Small intestine (tissue), 7 donors: ENCODE data around the gene FAM227A. TPM values are rescaled to one million over a fixed set of nuclear protein-coding genes. Genes with fewer than 3 reads are reported as not detected.

ENCODE experiments used
- DNase-seq, 2 donors: peaks; one replicate each; pipeline versions ENCODE4 v3.0.0 to v3.0.0-alpha.2; 2013
- FAIRE-seq: peaks from 2 replicates; lab custom pipeline; 2012; peaks lifted over from hg19 to GRCh38; lab: Jason Lieb, UNC
- H3K27ac ChIP-seq, 3 donors: one replicate each; pipeline ENCODE4 v1.5.1; 2013; ENCODE audit warnings: low read length in 2 of 3, mild to moderate bottlenecking in 2 of 3, control low read depth in 1 of 3, inconsistent platforms in 1 of 3, low read depth in 1 of 3, moderate library complexity in 1 of 3
- H3K27me3 ChIP-seq, 3 donors: one replicate each; pipeline ENCODE4 v1.6.1; 2013; ENCODE audit warnings: low read length in 3 of 3, inconsistent platforms in 1 of 3; ENCODE audit not compliant: control insufficient read depth in 3 of 3, insufficient read depth in 3 of 3
- H3K36me3 ChIP-seq, 3 donors: one replicate each; pipeline ENCODE4 v1.6.1; 2013; ENCODE audit warnings: low read length in 3 of 3, inconsistent platforms in 1 of 3, low read depth in 1 of 3, mild to moderate bottlenecking in 1 of 3, moderate library complexity in 1 of 3; ENCODE audit not compliant: control insufficient read depth in 3 of 3, insufficient read depth in 2 of 3
- H3K4me1 ChIP-seq, 3 donors: one replicate each; pipeline ENCODE4 v1.6.1; 2013; ENCODE audit warnings: low read length in 2 of 3, inconsistent platforms in 1 of 3, low read depth in 1 of 3, mild to moderate bottlenecking in 1 of 3, moderate library complexity in 1 of 3; ENCODE audit not compliant: control insufficient read depth in 3 of 3, insufficient read depth in 2 of 3
- H3K4me3 ChIP-seq, 3 donors: one replicate each; pipeline ENCODE4 v1.5.1; 2013; ENCODE audit warnings: low read length in 3 of 3, control low read depth in 1 of 3, inconsistent platforms in 1 of 3, low read depth in 1 of 3, mild to moderate bottlenecking in 1 of 3, moderate library complexity in 1 of 3
- H3K9me3 ChIP-seq, 2 donors: one replicate each; pipeline ENCODE4 v1.6.1; 2013; ENCODE audit warnings: low read depth in 1 of 2, low read length in 1 of 2; ENCODE audit not compliant: control insufficient read depth in 2 of 2, insufficient read depth in 1 of 2
- WGBS, 3 donors: extraction: QIAGEN DNeasy Blood & Tissue Kit; methylation state at CpG; one replicate each; pipeline ENCODE4 v1.1.7; 2013; 5-methylcytosine and 5-hydroxymethylcytosine counted together
- polyA plus RNA-seq, 4 donors: library from polyadenylated mRNA; stranded (reverse) in 3 of 4; unstranded in 1 of 4; fragments of 200-250 nt in 3 of 4; fragments of 120-200 nt in 1 of 4; gene quantifications; one replicate each; pipeline versions ENCODE4 v1.2.1 to v1.2.3, GENCODE V29; 2013
- donor health status: healthy with polysubstance abuse.
- donor health status: control.
- donor health status: control.
- donor health status: Bipolar disorder and iron deficiency.
- donor health status: healthy.

Gene FAM227A
- polyA plus RNA-seq, 4 donors, result 0.36 to 0.71 TPM; not detected in 2

GRCh38 chr22:38531251-38531938, 124.8 kb downstream of the FAM227A start:
- H3K27me3 ChIP-seq, result no peaks in the 10 kb centered on the region
- H3K27ac ChIP-seq, result no peak overlapping the region
- H3K9me3 ChIP-seq, result no peaks in the 10 kb centered on the region
- WGBS, 3 donors, result 92 to 99% (median 95%) methylated on average over 4 of the region's 4 CpGs
- H3K4me1 ChIP-seq, result no peaks in the 10 kb centered on the region
- H3K36me3 ChIP-seq, result no peaks in the 10 kb centered on the region
- H3K4me3 ChIP-seq, result no peak overlapping the region
- FAIRE-seq (no peak), DNase-seq (no peak)

Other genes starting within 250 kb of the FAM227A start
- 1 to 10 TPM in 1 of 4 donors, under 1 TPM in 1, not detected in 2; 0.06 to 2.1 TPM for gene KCNJ4, start 201.2 kb downstream of the FAM227A start, polyA plus RNA-seq
- gene KDELR3, start 188.3 kb downstream of the FAM227A start, polyA plus RNA-seq, result 10 to 100 TPM in 2 of 4 donors, 1 to 10 TPM in 2; 6.5 to 60.6 (median 10.7) TPM
- 100 to 1,000 TPM in 3 of 4 donors, 10 to 100 TPM in 1; 72.4 to 477 (median 104) TPM for gene DDX17, start 150.1 kb downstream of the FAM227A start, polyA plus RNA-seq
- gene DMC1, start 86.2 kb downstream of the FAM227A start, polyA plus RNA-seq, result 1 to 10 TPM in 1 of 4 donors, under 1 TPM in 1, not detected in 2; 0.70 to 2.1 TPM
- 10 to 100 TPM; 17.3 to 39.4 (median 31.9) TPM for gene CBY1, start 246 bp upstream of the FAM227A start, polyA plus RNA-seq
- gene TOMM22, start 25.6 kb upstream of the FAM227A start, polyA plus RNA-seq, result 10 to 100 TPM; 42.5 to 82.5 (median 52.0) TPM
- 10 to 100 TPM; 34.6 to 90.5 (median 56.4) TPM for gene JOSD1, start 44.6 kb upstream of the FAM227A start, polyA plus RNA-seq
- gene GTPBP1, start 49.6 kb upstream of the FAM227A start, polyA plus RNA-seq, result 10 to 100 TPM; 13.0 to 60.5 (median 24.0) TPM
- 10 to 100 TPM; 19.0 to 94.2 (median 43.4) TPM for gene SUN2, start 99.6 kb upstream of the FAM227A start, polyA plus RNA-seq
- 10 to 100 TPM in 2 of 4 donors, 1 to 10 TPM in 2; 9.2 to 17.4 (median 12.8) TPM for gene DNAL4, start 137.8 kb upstream of the FAM227A start, polyA plus RNA-seq
- 1 to 10 TPM in 2 of 4 donors, under 1 TPM in 2; 0.22 to 5.3 (median 2.2) TPM for gene NPTXR, start 187.6 kb upstream of the FAM227A start, polyA plus RNA-seq
- 10 to 100 TPM in 2 of 4 donors, 1 to 10 TPM in 2; 1.1 to 16.0 (median 9.5) TPM for gene CBX6, start 215.8 kb upstream of the FAM227A start, polyA plus RNA-seq